Activated effector memory CD4-positive, alpha-beta T cell treated with Interleukin-2 at 50 U/mL for 16 hours (primary cell): Measurements from ENCODE around the gene CPXCR1.
"Not testable (repeated sequence)": the region's sequence is repeated elsewhere in the genome, so short reads cannot be mapped to it uniquely, and the experiment has no call there.

Experiments used
- DNase-seq: peaks from one replicate; pipeline ENCODE4 v3.0.0-alpha.2; 2020

Gene CPXCR1

GRCh38 chrX:88746925-88747324 is at the start of gene CPXCR1:
Gene CPXCR1, plus strand, starts transcription at chrX:88747225. Its CDS starts 6,190 bp downstream, at chrX:88753415.
- DNase-seq: no peak

- DNase-seq: no peak
Measured at GRCh38 chrX:88735835-88736234, 11.2 kb upstream of the CPXCR1 start.

GRCh38 chrX:88746215-88746614 is 810 bp upstream of the CPXCR1 start:
- not testable (repeated sequence) for DNase-seq

- DNase-seq: not testable (repeated sequence)
Measured at GRCh38 chrX:88752339-88752738, 5.3 kb downstream of the CPXCR1 start.

GRCh38 chrX:88789825-88790224 is 42.8 kb downstream of the CPXCR1 start:
- no peak for DNase-seq
